Lower leg skin (tissue), 3 donors: ENCODE data around the gene BICRA.

ENCODE experiments used
- CTCF ChIP-seq, 3 donors: fragments of 450-650 bp; IDR thresholded peaks; one replicate each; pipeline ENCODE4 v1.5.1; 2016; ENCODE audit warnings: antibody characterized with exemption in 3 of 3, mild to moderate bottlenecking in 3 of 3, moderate library complexity in 2 of 3
- POLR2A ChIP-seq, 2 donors: fragments of 450-650 bp; IDR thresholded peaks; one replicate each; pipeline ENCODE4 v1.6.1; 2016 to 2017; ENCODE audit warnings: antibody characterized with exemption in 2 of 2, mild to moderate bottlenecking in 1 of 2, moderate library complexity in 1 of 2

GRCh38 chr19:47742634-47743033, 133.7 kb downstream of the BICRA start:
- TF ChIP-seq CTCF (IDR thresholded peaks at IDR 0.05) (no peak), POLR2A (IDR thresholded peaks at IDR 0.05) (no peak)
